ENCODE data around the gene ZBTB7C.

The ZBTB7C gene

DNA sequence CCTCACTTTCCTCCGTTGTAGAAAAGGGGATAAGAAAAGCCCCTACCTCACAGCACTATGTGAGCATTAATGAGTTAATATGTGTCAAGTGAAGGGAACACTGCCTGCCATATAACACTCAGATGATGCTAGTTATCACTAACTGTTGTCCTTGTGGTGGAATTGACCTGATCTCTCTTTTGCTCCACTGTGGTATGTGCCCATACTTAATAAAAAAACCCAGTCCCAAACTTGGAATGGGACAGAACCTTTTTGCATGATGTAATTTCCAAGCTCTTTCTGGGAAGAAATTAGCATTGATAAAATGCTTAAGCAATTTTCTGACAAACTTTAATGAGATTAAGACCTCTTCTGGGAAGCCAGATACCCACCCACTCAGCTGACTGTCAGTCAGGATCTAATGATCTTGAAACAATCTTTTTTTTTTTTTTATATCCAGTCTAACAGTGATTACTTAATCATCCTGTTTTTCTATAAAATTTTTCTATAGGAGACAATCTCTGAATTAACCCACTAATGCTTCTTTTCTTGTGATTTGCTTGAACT lies 158.7 kb downstream of the ZBTB7C start:
- no peak for DNase-seq
- no peaks in the 10 kb centered on the region for H3K9me3 ChIP-seq
- no peaks in the 10 kb centered on the region for H3K27me3 ChIP-seq
- no peaks in the 10 kb centered on the region for H3K36me3 ChIP-seq
- H3K4me3 ChIP-seq (ENCODE audit: low read depth, low read length) = no peak overlapping the region
- TF ChIP-seq, protein P1, sequence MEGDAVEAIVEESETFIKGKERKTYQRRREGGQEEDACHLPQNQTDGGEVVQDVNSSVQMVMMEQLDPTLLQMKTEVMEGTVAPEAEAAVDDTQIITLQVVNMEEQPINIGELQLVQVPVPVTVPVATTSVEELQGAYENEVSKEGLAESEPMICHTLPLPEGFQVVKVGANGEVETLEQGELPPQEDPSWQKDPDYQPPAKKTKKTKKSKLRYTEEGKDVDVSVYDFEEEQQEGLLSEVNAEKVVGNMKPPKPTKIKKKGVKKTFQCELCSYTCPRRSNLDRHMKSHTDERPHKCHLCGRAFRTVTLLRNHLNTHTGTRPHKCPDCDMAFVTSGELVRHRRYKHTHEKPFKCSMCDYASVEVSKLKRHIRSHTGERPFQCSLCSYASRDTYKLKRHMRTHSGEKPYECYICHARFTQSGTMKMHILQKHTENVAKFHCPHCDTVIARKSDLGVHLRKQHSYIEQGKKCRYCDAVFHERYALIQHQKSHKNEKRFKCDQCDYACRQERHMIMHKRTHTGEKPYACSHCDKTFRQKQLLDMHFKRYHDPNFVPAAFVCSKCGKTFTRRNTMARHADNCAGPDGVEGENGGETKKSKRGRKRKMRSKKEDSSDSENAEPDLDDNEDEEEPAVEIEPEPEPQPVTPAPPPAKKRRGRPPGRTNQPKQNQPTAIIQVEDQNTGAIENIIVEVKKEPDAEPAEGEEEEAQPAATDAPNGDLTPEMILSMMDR (IDR thresholded peaks at IDR 0.05; ENCODE audit: low read depth, low read length) = no peak
- no peaks in the 10 kb centered on the region for H3K4me1 ChIP-seq

DNA sequence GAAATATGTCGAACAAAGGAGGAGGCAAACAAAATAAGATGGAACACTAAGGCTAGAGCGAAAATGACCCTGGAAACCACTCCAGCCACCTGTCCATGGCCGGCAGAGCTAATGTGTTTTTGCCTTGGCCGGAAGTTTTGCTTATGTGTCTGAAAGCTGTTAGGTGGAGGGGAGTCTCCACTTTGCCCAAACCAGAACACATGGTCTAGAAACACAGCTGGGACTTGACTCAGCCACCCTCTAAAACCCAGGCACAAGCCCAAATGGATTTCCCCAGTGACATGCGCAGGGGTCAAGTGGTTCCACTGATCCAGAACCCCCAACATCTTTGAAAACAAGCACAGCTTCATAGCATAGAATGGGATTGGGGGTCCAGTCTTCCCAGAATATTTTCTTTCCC lies 159.3 kb downstream of the ZBTB7C start:
- TF ChIP-seq, protein P1 (IDR thresholded peaks at IDR 0.05; ENCODE audit: low read depth, low read length) = no peak
- Histone ChIP-seq H3K4me1 (no peaks in the 10 kb centered on the region), H3K27me3 (no peaks in the 10 kb centered on the region), H3K36me3 (no peaks in the 10 kb centered on the region), H3K4me3 (ENCODE audit: low read depth, low read length) (no peak overlapping the region), H3K9me3 (no peaks in the 10 kb centered on the region)
- DNase-seq = no peak

DNA sequence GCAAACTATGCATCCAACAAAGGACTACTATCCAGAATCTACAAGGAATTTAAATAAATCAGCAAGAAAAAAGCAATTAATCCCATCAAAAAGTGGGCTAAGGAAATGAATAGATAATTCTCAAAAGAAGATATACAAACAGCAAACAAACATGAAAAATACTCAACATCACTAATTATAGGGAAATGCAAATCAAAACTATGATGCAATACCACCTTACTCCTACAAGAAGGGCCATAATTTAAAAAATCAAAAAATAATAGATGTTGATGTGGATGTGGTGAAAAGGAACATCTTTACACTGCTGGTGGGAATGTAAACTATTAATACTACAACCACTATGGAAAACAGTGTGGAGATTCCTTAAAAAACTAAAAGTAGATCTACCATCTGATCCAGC lies 164.7 kb downstream of the ZBTB7C start:
- Histone ChIP-seq H3K4me1 (no peaks in the 10 kb centered on the region), H3K27me3 (no peaks in the 10 kb centered on the region), H3K36me3 (no peaks in the 10 kb centered on the region), H3K4me3 (ENCODE audit: low read depth, low read length) (no peak overlapping the region), H3K9me3 (no peaks in the 10 kb centered on the region)
- DNase-seq = no peak
- TF ChIP-seq, protein P1 (IDR thresholded peaks at IDR 0.05; ENCODE audit: low read depth, low read length) = no peak

DNA sequence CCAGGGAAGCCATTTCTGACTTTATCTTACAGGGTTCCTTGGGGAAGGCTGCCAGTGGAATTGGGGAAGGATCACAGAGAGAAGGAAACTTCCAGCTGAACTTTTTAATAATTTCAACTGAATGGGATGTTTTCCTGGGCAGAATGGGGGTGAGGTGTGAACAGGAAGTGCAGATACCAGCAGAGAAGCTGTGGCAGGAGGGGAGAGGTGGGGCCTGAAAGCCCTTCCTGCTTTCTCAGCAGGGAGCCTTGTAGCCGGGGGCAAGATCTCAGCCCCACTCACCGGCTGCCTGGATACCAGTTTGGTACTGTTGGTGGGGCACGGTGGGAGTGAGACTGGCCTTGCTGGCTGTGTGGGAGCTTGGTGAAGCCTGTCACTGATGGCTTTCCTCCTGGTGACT lies 170.5 kb downstream of the ZBTB7C start:
- no peak overlapping the region for H3K4me3 ChIP-seq (ENCODE audit: low read depth, low read length)
- H3K4me1 ChIP-seq = no peaks in the 10 kb centered on the region
- no peak for DNase-seq
- no peaks in the 10 kb centered on the region for H3K9me3 ChIP-seq
- TF ChIP-seq, protein P1 (IDR thresholded peaks at IDR 0.05; ENCODE audit: low read depth, low read length) = no peak
- H3K27me3 ChIP-seq = no peaks in the 10 kb centered on the region
- no peaks in the 10 kb centered on the region for H3K36me3 ChIP-seq

DNA sequence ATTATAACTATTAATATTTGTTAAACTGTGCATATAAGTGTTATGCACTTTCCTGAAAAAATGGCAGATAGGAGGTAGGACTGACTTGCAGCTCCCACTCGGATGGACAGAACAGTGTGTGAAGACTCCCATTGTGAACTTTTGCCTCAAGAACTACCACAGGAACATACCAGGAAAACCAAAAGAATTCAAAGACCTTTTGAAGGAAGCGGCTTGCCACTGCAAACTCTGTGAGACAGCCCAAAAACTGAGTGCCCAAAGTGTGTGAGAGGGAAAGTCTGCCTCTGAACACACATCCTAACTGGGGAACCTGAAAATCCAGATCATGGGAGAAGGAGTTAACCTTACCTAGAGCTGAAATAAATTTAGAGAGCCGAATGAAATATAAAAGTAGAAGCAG lies 171.0 kb downstream of the ZBTB7C start:
- Histone ChIP-seq H3K27me3 (no peaks in the 10 kb centered on the region), H3K4me1 (no peaks in the 10 kb centered on the region), H3K9me3 (no peaks in the 10 kb centered on the region), H3K4me3 (ENCODE audit: low read depth, low read length) (no peak overlapping the region), H3K36me3 (no peaks in the 10 kb centered on the region)
- no peak for DNase-seq
- TF ChIP-seq, protein P1 (IDR thresholded peaks at IDR 0.05; ENCODE audit: low read depth, low read length) = no peak

DNA sequence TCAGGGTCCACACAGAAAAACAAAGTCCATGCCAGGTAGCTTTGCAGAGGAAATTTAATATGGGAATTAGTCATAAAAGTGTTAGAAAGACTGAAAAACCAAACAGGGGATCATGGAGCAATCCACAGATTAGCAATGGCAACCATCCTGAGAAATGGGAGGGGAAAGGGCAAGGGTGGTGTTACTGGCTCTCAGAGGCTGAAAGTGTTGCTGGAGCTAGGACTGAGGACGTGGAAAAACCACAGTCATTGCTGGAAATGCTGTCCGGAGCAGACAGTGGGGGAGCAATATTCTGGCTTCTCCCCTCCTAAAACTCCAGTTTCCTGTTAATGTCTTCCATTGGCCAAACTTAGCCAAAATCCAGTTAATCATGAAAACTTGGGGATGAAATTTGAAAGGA lies 172.4 kb downstream of the ZBTB7C start:
- no peak for DNase-seq
- Histone ChIP-seq H3K27me3 (no peaks in the 10 kb centered on the region), H3K4me3 (ENCODE audit: low read depth, low read length) (no peak overlapping the region), H3K4me1 (no peaks in the 10 kb centered on the region), H3K36me3 (no peaks in the 10 kb centered on the region), H3K9me3 (no peaks in the 10 kb centered on the region)
- TF ChIP-seq, protein P1 (IDR thresholded peaks at IDR 0.05; ENCODE audit: low read depth, low read length) = no peak
